NCI-H2196 (cell line): ENCODE results near the gene SLC22A31.
"Not testable (repeated sequence)": the region's sequence is repeated elsewhere in the genome, so short reads cannot be mapped to it uniquely, and the experiment has no call there.

Experiments
- DNase-seq: peaks from one replicate; lab custom pipeline; 2025; ENCODE audit not compliant: unreplicated experiment; lab: John Stamatoyannopoulos, UW

SLC22A31 gene

DNA sequence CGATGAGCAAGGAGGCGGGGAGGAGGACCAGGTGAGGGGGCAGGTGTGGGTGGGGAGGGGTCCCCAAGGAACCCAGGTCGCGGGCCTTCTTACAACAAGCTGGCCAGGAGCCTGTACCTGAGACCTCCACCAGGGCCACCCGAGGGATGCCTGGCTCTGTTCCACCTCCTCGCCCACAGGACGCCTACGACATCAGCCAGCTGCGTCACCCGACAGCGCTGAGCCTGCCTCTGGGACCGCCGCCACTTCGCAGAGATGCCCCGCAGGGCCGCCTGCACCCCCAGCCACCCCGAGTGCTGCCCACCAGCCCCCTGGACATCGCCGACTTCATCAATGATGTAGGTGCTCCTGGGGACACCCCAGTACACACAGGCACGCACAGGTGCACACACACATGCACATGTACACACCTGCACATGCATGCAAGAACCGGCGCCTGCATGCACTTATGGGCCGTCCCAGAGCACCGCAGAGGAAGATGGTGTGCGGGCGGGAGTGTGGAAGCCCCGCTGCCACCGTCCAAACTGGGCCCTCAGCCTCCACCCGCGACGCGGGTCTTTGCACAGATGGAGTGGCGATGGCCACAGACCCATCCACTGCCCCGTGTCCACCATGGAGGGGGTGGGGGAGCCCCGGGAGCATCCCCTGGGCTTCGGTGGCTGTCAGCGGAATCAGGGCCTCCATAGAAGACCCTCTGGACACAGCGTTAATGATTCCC, 6.6 kb downstream of the SLC22A31 start:
- DNase-seq: no peak

DNA sequence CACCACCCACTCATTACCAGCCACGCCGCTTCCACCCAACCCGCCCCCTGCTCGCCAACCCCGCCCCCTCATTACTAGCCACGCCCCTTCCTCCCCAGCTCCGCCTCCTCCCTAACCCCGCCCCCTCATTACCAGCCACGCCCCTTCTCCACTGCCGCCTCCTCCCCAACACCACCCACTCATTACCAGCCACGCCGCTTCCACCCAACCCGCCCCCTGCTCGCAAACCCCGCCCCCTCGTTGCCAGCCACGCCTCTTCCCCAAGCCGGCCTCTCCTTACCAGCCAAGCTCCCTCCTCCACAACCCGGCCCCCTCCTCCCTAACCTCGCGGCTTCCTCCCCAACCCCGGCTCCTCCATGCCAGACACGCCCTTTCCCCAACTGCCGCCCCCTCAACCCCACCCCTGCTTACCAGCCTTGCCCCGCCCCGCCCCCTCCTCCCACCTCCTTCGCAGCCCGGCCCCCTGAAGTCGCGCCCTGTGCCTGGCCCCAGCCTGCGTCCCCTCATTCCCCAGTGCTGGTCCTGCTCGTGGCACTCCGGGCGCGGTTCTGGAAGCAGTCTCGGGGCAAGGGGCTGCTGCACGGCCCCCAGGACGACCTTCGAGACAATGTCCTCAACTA, 7.3 kb downstream of the SLC22A31 start:
- DNase-seq: peak; percentile 39

DNA sequence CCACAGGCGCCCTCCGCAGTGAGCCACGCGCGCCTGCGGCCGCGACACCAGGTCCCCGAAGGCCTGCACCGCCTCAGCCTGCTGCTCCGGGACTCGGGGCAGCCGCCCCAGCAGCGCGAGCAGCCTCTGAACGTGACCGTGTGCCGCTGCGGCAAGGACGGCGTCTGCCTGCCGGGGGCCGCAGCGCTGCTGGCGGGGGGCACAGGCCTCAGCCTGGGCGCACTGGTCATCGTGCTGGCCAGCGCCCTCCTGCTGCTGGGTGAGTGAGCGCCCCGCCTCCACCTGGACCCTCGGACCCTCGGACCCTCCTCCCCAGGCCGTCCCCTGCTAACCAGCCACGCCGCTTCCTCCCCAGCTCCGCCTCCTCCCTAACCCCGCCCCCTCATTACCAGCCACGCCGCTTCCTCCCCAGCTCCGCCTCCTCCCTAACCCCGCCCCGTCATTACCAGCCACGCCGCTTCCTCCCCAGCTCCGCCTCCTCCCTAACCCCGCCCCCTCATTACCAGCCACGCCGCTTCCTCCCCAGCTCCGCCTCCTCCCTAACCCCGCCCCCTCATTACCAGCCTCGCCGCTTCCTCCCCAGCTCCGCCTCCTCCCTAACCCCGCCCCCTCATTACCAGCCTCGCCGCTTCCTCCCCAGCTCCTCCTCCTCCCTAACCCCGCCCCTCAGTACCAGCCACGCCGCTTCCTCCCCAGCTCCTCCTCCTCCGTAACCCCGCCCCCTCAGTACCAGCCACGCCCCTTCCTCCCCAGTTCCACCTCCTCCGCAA, 8.0 kb downstream of the SLC22A31 start:
- peak; percentile 56 for DNase-seq

DNA sequence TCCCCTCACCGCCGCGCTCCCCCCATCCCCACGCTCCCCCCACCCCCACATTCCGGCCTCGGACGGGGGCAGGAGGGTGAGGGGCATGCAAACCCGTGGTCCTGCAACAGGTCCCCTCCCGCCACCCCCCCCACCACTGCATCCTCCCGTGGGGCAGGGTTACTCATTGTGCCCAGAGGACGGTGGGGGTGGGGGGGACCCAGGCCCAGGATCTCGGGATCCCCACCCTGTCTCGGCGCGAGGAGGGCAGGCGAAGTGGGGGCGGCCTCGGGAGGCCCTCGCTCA, 8.5 kb downstream of the SLC22A31 start:
- no peak for DNase-seq

DNA sequence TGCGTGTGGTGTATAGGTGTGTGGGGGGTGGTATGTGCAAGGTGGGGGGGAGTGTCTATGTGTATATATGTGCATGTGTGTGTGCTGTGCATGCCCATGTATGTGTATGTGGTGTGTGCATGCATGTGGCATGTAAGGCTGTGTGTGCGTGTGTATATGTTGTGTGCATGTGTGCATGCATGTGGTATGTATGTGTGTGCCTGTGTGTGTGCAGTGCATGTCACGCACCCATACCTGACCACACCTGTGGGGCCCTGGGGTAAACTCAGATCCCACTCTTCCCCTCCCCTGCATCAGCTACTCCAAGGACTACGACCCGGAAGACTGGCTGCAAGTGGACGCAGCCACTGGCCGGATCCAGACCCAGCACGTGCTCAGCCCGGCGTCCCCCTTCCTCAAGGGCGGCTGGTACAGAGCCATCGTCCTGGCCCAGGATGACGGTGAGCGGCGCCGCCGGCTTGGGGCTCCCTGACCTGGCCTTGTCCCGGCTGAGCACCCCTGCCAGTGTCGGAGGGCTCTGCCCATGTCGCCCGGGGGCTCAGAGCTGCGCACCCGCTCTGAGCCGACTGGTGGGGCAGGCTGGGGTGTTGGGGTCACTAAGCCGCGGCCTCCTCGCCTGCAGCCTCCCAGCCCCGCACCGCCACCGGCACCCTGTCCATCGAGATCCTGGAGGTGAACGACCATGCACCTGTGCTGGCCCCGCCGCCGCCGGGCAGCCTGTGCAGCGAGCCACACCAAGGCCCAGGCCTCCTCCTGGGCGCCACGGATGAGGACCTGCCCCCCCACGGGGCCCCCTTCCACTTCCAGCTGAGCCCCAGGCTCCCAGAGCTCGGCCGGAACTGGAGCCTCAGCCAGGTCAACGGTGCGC, 9.1 kb downstream of the SLC22A31 start:
- DNase-seq: no peak

DNA sequence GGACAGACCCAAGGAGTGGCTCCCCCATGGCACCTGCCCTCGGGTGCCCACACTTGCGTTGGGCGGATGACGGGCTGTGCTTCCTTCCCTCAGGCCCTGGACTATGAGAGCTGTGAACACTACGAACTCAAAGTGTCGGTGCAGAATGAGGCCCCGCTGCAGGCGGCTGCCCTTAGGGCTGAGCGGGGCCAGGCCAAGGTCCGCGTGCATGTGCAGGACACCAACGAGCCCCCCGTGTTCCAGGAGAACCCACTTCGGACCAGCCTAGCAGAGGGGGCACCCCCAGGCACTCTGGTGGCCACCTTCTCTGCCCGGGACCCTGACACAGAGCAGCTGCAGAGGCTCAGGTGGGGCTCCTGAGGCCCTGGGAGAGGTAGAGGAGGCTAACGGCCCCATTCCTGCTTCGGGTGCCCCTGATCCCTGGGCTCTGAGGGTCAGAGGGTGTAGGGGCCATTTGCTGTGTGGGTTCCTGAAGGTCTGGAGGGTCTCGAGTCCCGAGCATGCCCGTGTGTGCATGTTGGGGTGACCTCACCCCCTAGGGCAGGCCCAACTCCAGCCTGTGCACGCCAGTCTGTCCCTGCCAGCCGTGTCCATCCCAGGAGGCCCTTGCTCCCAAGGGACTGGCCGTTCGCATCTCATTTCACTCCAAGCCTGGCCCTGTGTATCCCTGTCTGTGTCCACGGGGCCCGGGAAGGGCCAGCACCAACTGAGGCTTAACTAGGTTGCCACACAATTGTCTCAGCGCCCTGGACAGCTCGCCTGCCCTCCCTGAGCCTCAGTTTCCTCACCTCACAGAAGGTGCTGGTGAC, 10.0 kb downstream of the SLC22A31 start:
- no peak for DNase-seq

DNA sequence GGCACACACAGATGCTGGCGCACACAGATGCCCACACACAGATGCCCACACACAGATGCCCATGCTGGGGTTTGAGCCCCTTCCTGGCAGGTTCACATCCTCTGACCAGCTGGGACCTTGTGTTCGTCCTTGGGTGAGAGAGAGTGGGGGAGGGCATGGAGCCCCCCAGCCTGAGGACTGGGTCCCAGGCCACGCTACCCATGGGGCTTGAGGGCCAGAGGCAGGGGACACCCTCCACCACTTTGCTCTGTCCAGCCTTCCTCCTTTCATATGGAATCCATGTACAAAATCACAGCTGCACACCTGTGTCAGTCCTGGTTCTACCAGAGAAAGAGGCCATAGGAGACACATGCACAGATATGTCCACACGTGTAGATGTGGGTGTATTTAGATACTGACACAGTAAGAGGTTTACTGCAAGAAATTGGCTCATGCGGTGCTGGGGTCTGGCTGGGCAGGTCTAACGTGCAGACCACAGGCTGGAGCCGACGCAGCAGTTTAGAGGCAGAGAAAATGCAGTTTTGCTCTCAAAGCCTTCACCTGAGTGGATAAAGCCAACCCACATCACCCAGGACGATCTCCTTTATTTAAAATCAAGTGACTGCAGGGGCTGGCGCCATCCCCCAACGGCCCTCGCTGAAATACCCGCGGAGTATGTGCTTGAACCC, 10.8 kb downstream of the SLC22A31 start:
- no peak for DNase-seq

DNA sequence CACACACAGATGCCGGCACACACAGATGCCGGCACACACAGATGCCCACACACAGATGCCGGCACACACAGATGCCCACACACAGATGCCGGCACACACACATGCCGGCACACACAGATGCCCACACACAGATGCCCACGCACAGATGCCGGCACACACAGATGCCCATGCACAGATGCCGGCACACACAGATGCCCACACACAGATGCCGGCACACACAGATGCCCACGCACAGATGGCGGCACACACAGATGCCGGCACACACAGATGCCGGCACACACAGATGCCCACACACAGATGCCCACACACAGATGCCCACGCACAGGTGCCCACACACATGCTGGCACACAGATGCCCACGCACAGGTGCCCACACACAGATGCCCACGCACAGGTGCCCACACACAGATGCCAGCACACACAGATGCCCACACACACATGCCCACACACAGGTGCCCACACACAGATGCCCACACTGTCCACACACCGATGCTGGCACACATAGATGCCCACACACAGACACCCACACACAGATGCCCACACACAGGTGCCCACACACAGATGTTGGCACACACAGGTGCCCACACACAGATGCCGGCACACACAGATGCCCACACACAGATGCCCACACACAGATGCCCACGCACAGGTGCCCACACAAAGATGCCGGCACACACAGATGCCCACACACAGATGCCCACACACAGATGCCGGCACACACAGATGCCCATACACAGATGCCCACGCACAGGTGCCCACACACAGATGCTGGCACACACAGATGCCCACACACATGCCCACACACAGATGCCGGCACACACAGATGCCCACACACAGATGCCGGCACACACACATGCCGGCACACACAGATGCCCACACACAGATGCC, 11.6 kb downstream of the SLC22A31 start:
- DNase-seq: not testable (repeated sequence)

DNA sequence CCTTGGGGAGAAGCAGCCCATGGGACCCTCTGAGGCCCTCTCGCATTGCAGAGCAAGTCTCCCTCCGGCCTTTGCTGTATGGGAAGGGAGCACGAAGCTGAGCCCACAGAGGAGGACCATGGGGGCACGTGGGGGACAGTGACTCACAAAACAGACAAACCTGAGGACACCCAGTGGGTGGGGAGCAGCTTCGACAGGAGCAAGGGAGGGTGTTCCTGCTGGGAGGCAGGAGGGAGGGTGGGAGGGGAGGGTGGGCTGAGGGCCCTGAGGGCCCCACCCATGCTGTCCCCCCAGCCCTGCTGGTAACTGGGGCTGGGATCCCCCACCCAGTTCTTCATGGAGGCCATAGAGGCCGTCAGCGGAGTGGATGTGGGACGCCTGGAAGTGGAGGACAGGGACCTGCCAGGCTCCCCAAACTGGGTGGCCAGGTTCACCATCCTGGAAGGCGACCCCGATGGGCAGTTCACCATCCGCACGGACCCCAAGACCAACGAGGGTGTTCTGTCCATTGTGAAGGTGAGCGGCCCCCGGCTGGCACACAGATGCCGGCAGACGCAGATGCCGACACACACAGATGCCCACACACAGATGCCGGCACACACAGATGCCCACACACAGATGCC, 12.5 kb downstream of the SLC22A31 start:
- no peak for DNase-seq

DNA sequence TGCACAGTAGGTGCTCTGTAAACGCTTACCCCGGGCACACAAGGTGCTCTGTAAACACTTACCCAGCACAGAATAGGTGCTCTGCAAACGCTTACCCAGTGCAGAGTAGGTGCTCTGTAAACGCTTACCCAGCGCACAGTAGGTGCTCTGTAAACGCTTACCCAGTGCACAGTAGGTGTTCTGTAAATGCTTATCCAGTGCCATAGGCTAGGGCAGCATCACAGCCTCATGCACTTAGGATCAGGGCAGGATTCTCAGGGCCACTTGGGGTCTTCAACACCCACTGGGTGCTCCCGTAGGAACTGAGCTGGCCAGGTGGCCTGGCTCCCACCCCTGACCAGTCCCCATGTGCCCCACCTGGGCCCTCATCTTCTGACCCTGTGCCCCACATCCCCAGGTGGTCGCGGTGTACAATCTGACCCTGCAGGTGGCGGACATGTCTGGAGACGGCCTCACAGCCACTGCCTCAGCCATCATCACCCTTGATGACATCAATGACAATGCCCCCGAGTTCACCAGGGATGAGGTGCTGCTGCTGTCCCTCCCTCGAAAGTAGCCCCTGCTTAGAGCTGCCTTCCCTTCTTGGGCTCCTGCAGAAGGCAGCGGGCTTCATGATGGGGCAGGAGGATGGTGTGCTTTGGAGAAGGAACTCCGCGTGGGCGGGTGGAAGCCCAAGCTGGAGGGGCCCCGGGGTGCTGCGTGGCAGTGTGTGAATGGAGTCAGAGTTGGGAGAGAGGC, 13.1 kb downstream of the SLC22A31 start:
- no peak for DNase-seq

DNA sequence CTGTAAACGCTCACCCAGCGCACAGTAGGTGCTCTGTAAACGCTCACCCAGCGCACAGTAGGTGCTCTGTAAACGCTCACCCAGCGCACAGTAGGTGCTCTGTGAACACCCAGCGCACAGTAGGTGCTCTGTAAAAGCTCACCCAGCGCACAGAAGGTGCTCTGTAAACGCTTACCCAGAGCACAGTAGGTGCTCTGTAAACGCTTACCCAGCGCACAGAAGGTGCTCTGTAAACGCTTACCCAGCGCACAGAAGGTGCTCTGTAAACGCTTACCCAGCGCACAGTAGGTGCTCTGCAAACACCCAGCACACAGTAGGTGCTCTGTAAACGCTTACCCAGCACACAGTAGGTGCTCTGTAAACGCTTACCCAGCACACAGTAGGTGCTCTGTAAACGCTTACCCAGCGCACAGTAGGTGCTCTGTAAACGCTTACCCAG, 13.7 kb downstream of the SLC22A31 start:
- DNase-seq: not testable (repeated sequence)

DNA sequence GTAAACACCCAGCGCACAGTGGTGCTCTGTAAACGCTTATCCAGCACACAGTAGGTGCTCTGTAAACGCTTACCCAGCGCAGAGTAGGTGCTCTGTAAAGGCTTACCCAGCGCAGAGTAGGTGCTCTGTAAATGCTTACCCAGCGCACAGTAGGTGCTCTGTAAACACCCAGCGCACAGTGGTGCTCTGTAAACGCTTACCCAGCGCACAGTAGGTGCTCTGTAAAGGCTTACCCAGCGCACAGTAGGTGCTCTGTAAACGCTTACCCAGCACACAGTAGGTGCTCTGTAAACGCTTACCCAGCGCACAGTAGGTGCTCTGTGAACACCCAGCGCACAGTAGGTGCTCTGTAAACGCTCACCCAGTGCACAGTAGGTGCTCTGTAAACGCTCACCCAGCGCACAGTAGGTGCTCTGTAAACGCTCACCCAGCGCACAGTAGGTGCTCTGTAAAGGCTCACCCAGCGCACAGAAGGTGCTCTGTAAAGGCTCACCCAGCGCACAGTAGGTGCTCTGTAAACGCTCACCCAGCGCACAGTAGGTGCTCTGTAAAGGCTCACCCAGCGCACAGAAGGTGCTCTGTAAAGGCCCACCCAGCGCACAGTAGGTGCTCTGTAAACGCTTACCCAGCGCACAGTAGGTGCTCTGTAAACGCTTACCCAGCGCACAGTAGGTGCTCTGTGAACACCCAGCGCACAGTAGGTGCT, 14.3 kb downstream of the SLC22A31 start:
- DNase-seq: not testable (repeated sequence)

DNA sequence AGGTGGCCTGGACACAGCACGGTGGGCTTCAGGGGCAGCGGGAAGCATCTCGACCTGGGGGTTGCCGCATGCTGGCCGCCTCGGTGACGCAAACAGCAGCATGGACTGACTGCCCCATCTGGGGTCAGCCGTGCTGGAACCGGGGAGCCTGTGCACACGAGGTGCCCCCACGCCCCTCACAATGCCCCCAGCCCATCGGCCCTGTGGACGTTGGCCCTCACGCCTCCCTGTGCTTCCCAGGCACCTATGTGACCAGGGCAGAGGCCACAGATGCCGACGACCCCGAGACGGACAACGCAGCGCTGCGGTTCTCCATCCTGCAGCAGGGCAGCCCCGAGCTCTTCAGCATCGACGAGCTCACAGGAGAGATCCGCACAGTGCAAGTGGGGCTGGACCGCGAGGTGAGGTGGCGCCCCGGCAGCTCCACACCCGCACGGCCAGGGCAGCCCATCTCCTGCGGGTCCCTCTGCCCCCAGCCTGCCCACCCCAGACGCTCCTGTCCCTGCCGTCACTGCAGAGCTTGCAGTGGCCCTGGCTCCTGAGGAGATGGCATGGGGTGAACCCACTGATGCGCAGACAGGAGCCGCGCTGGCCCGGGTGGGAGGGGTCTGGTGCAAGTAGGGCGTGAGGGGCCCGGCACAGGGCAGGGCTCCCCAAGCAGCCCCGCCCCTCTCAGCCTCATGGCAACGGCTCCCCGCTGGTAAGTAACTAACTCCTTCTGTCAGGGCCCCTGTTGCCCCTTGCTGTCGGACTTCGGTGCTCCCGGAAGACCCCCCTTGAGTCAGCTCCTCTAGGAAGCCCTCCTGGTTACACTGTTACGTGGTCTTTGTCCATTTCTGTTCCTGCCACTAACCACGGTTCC, 15.2 kb downstream of the SLC22A31 start:
- no peak for DNase-seq

DNA sequence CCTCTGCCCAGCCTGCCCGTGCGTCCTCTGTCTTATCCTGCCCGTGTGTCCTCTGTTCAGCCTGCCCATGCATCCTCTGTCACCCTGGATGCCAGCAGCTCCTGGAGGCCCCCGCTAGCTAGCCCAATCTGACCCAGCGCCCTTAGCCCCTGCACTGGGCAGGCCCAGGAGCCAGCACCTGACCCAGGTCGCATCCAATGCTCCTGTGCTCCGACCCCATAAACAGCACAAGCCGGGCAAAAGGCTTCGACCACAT, 15.7 kb downstream of the SLC22A31 start:
- no peak for DNase-seq

DNA sequence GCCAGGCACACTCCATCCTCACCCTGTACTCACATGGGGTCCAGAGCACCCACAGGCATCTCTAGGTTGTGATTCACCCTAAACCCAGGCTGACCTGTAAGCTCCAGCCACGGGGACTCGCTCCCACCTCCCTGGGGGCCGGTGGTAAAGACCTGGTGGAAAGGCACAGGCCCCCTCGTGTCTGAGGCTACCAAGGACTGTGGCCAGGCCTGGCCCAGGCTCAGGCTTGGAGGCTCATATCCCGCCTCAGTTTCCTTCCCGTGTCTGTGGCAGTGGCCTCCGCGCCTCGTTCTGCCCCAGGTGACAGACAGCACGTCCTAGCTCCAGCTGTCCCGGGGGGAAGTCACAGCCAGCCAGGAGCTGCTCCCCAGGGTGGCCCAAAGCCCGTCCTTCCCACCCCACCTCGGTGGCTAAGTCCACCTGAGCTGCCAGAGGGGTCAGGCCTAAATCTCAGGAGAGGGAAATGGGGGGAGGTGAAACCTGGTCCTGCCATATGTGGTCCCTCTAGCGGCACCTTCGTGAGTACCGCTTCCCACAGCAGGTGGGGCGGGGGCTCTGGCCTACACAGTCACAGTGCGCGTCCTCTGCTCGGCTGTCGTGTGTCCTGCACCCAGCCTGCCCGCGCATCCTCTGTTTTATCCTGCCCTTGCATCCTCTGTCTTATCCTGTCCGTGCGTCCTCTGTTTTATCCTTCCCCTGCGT, 16.2 kb downstream of the SLC22A31 start:
- no peak for DNase-seq

DNA sequence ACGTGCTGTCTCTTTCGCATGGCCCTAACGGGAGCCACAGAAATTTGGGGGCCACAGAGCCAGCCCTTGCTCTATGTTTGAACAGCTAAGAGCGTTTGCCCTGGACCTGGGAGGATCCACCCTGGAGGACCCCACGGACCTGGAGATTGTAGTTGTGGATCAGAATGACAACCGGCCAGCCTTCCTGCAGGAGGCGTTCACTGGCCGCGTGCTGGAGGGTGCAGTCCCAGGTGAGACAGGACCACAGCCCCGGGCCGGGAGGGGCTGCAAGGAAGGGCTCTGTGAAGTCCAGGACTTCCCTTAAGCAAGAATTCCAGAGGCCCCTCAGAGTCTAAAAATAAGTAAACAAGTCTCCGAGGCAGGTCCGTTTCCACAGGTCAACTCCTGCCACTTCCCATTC, 16.9 kb downstream of the SLC22A31 start:
- no peak for DNase-seq
